GM12891 (cell line): ENCODE results near the gene TNFRSF1B.

Experiments used
- DNase-seq: peaks from one replicate; pipeline ENCODE4 v3.0.0; 2011; ENCODE audit warnings: low spot score; ENCODE audit not compliant: insufficient read length
- FAIRE-seq: peaks from 2 replicates; lab custom pipeline; 2011; peaks lifted over from hg19 to GRCh38; lab: Jason Lieb, UNC
- PAX5 ChIP-seq: IDR thresholded peaks from 2 replicates; pipeline ENCODE4 v1.6.1; 2011; ENCODE audit warnings: low read length, moderate library complexity, mild to moderate bottlenecking; ENCODE audit not compliant: insufficient read depth, severe bottlenecking
- POLR2A ChIP-seq: IDR thresholded peaks from 2 replicates; pipeline ENCODE4 v1.6.1; 2011; ENCODE audit warnings: low read depth, low read length, control low read depth
- POLR2AphosphoS5 ChIP-seq: IDR thresholded peaks from 2 replicates; pipeline ENCODE4 v1.6.1; 2011; ENCODE audit warnings: low read depth, low read length, control low read depth
- POU2F2 ChIP-seq: IDR thresholded peaks from 2 replicates; pipeline ENCODE4 v1.6.1; 2011; ENCODE audit warnings: low read depth, mild to moderate bottlenecking, control low read depth, low read length, moderate library complexity
- SPI1 ChIP-seq: IDR thresholded peaks from 2 replicates; pipeline ENCODE4 v1.6.1; 2011; ENCODE audit warnings: low read depth, low read length, control low read depth
- TAF1 ChIP-seq: IDR thresholded peaks from 2 replicates; pipeline ENCODE4 v1.6.1; 2011; ENCODE audit warnings: low read depth, low read length, control low read depth

TNFRSF1B gene

GRCh38 chr1:12203216-12204007, 36.6 kb downstream of the TNFRSF1B start:
- peak; percentile 20 for FAIRE-seq

GRCh38 chr1:12204140-12204539, 37.3 kb downstream of the TNFRSF1B start:
- FAIRE-seq (peak; percentile 71), DNase-seq (no peak)
- TF ChIP-seq POU2F2, result peak; percentile 95
- no peak for TF ChIP-seq POLR2AphosphoS5
- TF ChIP-seq TAF1, result no peak
- TF ChIP-seq SPI1, result no peak

More at GRCh38 chr1:12203216-12204007, 36.6 kb downstream of the TNFRSF1B start:
- TF ChIP-seq POLR2A (no peak), PAX5 (no peak), TAF1 (no peak), SPI1 (no peak), POLR2AphosphoS5 (no peak), POU2F2 (no peak)
- DNase-seq, result no peak

- FAIRE-seq (no peak), DNase-seq (no peak)
These were observed 38.2 kb downstream of the TNFRSF1B start for GRCh38 chr1:12204754-12205658.

GRCh38 chr1:12206238-12206637, 39.4 kb downstream of the TNFRSF1B start:
- FAIRE-seq, result no peak

More at GRCh38 chr1:12204754-12205658, 38.2 kb downstream of the TNFRSF1B start:
- TF ChIP-seq POU2F2, result no peak
- TF ChIP-seq TAF1, result no peak
- no peak for TF ChIP-seq POLR2A
- TF ChIP-seq SPI1, result no peak
- TF ChIP-seq POLR2AphosphoS5, result no peak
- TF ChIP-seq PAX5, result no peak

GRCh38 chr1:12206792-12207424, 40.1 kb downstream of the TNFRSF1B start:
- FAIRE-seq, result no peak
- TF ChIP-seq POLR2A (no peak), TAF1 (no peak), POU2F2 (no peak), PAX5 (no peak), POLR2AphosphoS5 (no peak), SPI1 (no peak)
- no peak for DNase-seq

More at GRCh38 chr1:12206238-12206637, 39.4 kb downstream of the TNFRSF1B start:
- no peak for DNase-seq
- TF ChIP-seq POU2F2, result no peak
- no peak for TF ChIP-seq POLR2A
- TF ChIP-seq POLR2AphosphoS5, result no peak
- no peak for TF ChIP-seq TAF1
- TF ChIP-seq PAX5, result no peak
- TF ChIP-seq SPI1, result no peak

GRCh38 chr1:12208271-12208670, 41.5 kb downstream of the TNFRSF1B start:
- FAIRE-seq (no peak), DNase-seq (no peak)
- TF ChIP-seq SPI1, result no peak
- no peak for TF ChIP-seq POLR2A
- TF ChIP-seq PAX5, result no peak
- no peak for TF ChIP-seq POLR2AphosphoS5
- TF ChIP-seq POU2F2, result no peak
- TF ChIP-seq TAF1, result no peak

- FAIRE-seq, result peak; percentile 90
- DNase-seq, result peak; percentile 73
- TF ChIP-seq PAX5, result peak; percentile 28
- no peak for TF ChIP-seq TAF1
- no peak for TF ChIP-seq SPI1
These were observed 42.1 kb downstream of the TNFRSF1B start for GRCh38 chr1:12208764-12209494.

GRCh38 chr1:12209495-12209832, 42.7 kb downstream of the TNFRSF1B start:
- FAIRE-seq, result no peak

More at GRCh38 chr1:12209495-12209832, 42.7 kb downstream of the TNFRSF1B start:
- TF ChIP-seq POLR2AphosphoS5 (no peak), POU2F2 (no peak), POLR2A (no peak), PAX5 (no peak), TAF1 (no peak), SPI1 (no peak)
- no peak for DNase-seq
